HCT116 (cell line): ENCODE data around the gene NAA40. TPM values are rescaled to one million over a fixed set of nuclear protein-coding genes. Genes with fewer than 3 reads are reported as not detected.
A peak's percentile ranks its signal among the peaks of the same experiment; 100 is the strongest.

Experiments
- ATAC-seq: fragments of 200-7000 bp; cut with Tn5 transposase; 2 replicates; pipeline ENCODE4 v1.9.1; 2020; ENCODE audit warnings: mild to moderate bottlenecking, moderate library complexity
- BruUV-seq: library from RNA; stranded (reverse); fragments of 400-500 nt; replicated peaks from 2 replicates; lab custom pipeline; 2021; lab: Mats Ljungman, UMichigan
- CTCF ChIA-PET: fragments of 300-600 bp; sonication (Branson Sonifier 250); formaldehyde crosslinking; loops from one replicate; lab custom pipeline; 2021; ENCODE audit warnings: antibody characterized with exemption; lab: Charles Lee
- POLR2A ChIA-PET: fragments of 300-600, 350-600 bp; sonication (Branson Sonifier 250); formaldehyde crosslinking; loops from one replicate; lab custom pipeline; 2021; ENCODE audit warnings: antibody characterized with exemption; lab: Charles Lee
- RAD21 ChIA-PET, 2 experiments: fragments of 300-600 bp; sonication (Branson Sonifier 250); formaldehyde crosslinking; loops; one replicate each; lab custom pipeline; 2023; ENCODE audit warnings: low total read pairs in 2 of 2; ENCODE audit not compliant: uncharacterized antibody in 2 of 2, unreplicated experiment in 2 of 2, low non-redundant PET in 1 of 2; lab: Charles Lee
- DNase-seq: peaks from one replicate; pipeline ENCODE4 v3.0.0-alpha.2; 2010; ENCODE audit warnings: low read depth, low spot score
- H2AFZ ChIP-seq: fragments of 200-600 bp; shearing (Covaris generic), sonication (generic); 2 replicates; pipeline ENCODE4 v1.6.1; 2017; ENCODE audit warnings: low read depth, mixed run types, mixed read lengths, antibody characterized with exemption, low read length; ENCODE audit not compliant: poor library complexity, severe bottlenecking
- H3K27ac ChIP-seq: 2 replicates; pipeline ENCODE4 v1.5.1; 2012; ENCODE audit warnings: low read depth, low read length
- H3K27me3 ChIP-seq: fragments of 200-600 bp; sonication (generic); 2 replicates; pipeline ENCODE4 v1.6.1; 2016; ENCODE audit warnings: mixed run types, low read length, mixed read lengths; ENCODE audit not compliant: insufficient read depth
- H3K36me3 ChIP-seq, 2 experiments: fragments of 200-500 bp in 1 of 2; fragments of 200-600 bp in 1 of 2; sonication (Bioruptor generic) in 1 of 2; sonication (generic) in 1 of 2; 2 replicates each; pipeline versions ENCODE4 v1.5.1 to v1.6.1; 2014 to 2016; ENCODE audit warnings: low read length in 2 of 2, inconsistent platforms in 1 of 2, mixed read lengths in 1 of 2, mixed run types in 1 of 2; ENCODE audit not compliant: insufficient read depth in 2 of 2, control insufficient read depth in 1 of 2
- H3K4me1 ChIP-seq, 2 experiments: fragments of 200-600 bp in 1 of 2; sonication (generic) in 1 of 2; 2 replicates each; pipeline versions ENCODE4 v1.5.1 to v1.6.1; 2012 to 2017; ENCODE audit warnings: low read length in 2 of 2, inconsistent platforms in 1 of 2, mild to moderate bottlenecking in 1 of 2, mixed read lengths in 1 of 2, mixed run types in 1 of 2, moderate library complexity in 1 of 2; ENCODE audit not compliant: insufficient read depth in 2 of 2, control insufficient read depth in 1 of 2
- H3K4me2 ChIP-seq: fragments of 200-600 bp; sonication (generic); 2 replicates; pipeline ENCODE4 v1.6.1; 2017; ENCODE audit warnings: mixed run types, low read length, mixed read lengths
- H3K4me3 ChIP-seq, 2 experiments: fragments of 200-600 bp in 1 of 2; sonication (generic) in 1 of 2; replicated peaks in 1 of 2; 2 replicates each; pipeline ENCODE4 v1.5.1; 2011 to 2016; ENCODE audit warnings: low read length in 2 of 2, control low read depth in 1 of 2, low read depth in 1 of 2, mild to moderate bottlenecking in 1 of 2, mixed read lengths in 1 of 2, mixed run types in 1 of 2
- H3K79me2 ChIP-seq: fragments of 200-600 bp; sonication (generic); 2 replicates; pipeline ENCODE4 v1.6.1; 2017; ENCODE audit warnings: mild to moderate bottlenecking, mixed run types, low read length, moderate library complexity, mixed read lengths; ENCODE audit not compliant: insufficient read depth
- H3K9ac ChIP-seq: fragments of 200-600 bp; sonication (generic); 2 replicates; pipeline ENCODE4 v1.6.1; 2016; ENCODE audit warnings: low read length, mixed read lengths
- H3K9me2 ChIP-seq: fragments of 200-600 bp; sonication (generic), shearing (Covaris generic); 2 replicates; pipeline ENCODE4 v1.6.1; 2017; ENCODE audit warnings: mixed run types, mild to moderate bottlenecking, moderate library complexity; ENCODE audit not compliant: insufficient read depth
- H3K9me3 ChIP-seq, 2 experiments: fragments of 200-500 bp in 1 of 2; fragments of 200-600 bp in 1 of 2; sonication (Bioruptor generic) in 1 of 2; sonication (generic) in 1 of 2; 2 replicates each; pipeline ENCODE4 v1.6.1; 2014 to 2017; ENCODE audit warnings: low read length in 2 of 2, mixed read lengths in 2 of 2, inconsistent platforms in 1 of 2, low read depth in 1 of 2, mild to moderate bottlenecking in 1 of 2, mixed run types in 1 of 2, moderate library complexity in 1 of 2; ENCODE audit not compliant: control insufficient read depth in 1 of 2, insufficient read depth in 1 of 2
- H4K20me1 ChIP-seq: fragments of 200-600 bp; sonication (generic), shearing (Covaris generic); 2 replicates; pipeline ENCODE4 v1.6.1; 2017; ENCODE audit warnings: mixed run types, mild to moderate bottlenecking, moderate library complexity; ENCODE audit not compliant: insufficient read depth
- ATF3 ChIP-seq: IDR thresholded peaks from 2 replicates; pipeline ENCODE4 v1.6.1; 2012
- CBX3 ChIP-seq: IDR thresholded peaks from 2 replicates; pipeline ENCODE4 v1.6.1; 2012; ENCODE audit warnings: low read depth
- CEBPB ChIP-seq: IDR thresholded peaks from 2 replicates; pipeline ENCODE4 v1.6.1; 2012; ENCODE audit warnings: low read depth
- CTCF ChIP-seq, 3 experiments: fragments of 200-600 bp in 1 of 3; sonication (generic) in 1 of 3; IDR thresholded peaks in 2 of 3; conservative IDR thresholded peaks in 1 of 3; 2 replicates each; pipeline ENCODE4 v1.5.1; 2012 to 2017; ENCODE audit warnings: low read depth in 2 of 3, low read length in 2 of 3, antibody characterized with exemption in 1 of 3, borderline replicate concordance in 1 of 3, control low read depth in 1 of 3, mild to moderate bottlenecking in 1 of 3, mixed read lengths in 1 of 3, mixed run types in 1 of 3, moderate library complexity in 1 of 3; ENCODE audit not compliant: insufficient read depth in 1 of 3
- EGR1 ChIP-seq: IDR thresholded peaks from 2 replicates; pipeline ENCODE4 v1.6.1; 2012; ENCODE audit warnings: low read depth
- ELF1 ChIP-seq: IDR thresholded peaks from 2 replicates; pipeline ENCODE4 v1.6.1; 2012; ENCODE audit warnings: low read depth, borderline replicate concordance
- EZH2 ChIP-seq: fragments of 200-600 bp; sonication (generic); IDR thresholded peaks from 2 replicates; pipeline ENCODE4 v1.6.1; 2017; ENCODE audit warnings: antibody characterized with exemption, mixed run types
- EZH2phosphoT487 ChIP-seq: fragments of 200-600 bp; IDR thresholded peaks from 2 replicates; pipeline ENCODE4 v1.6.1; 2018; ENCODE audit warnings: antibody characterized with exemption, borderline replicate concordance
- FOSL1 ChIP-seq: IDR thresholded peaks from 2 replicates; pipeline ENCODE4 v1.6.1; 2012; ENCODE audit warnings: low read depth
- JUND ChIP-seq: IDR thresholded peaks from 2 replicates; pipeline ENCODE4 v1.6.1; 2012
- MAX ChIP-seq: IDR thresholded peaks from 2 replicates; pipeline ENCODE4 v1.6.1; 2012
- POLR2A ChIP-seq: IDR thresholded peaks from 2 replicates; pipeline ENCODE4 v1.7.0; 2011; ENCODE audit warnings: borderline replicate concordance; ENCODE audit not compliant: insufficient read depth, insufficient read length; ENCODE audit errors: extremely low read depth
- POLR2AphosphoS5 ChIP-seq: IDR thresholded peaks from 2 replicates; pipeline ENCODE4 v1.6.1; 2011; ENCODE audit warnings: mild to moderate bottlenecking, low read depth, low read length, moderate library complexity
- SIN3A ChIP-seq: IDR thresholded peaks from 2 replicates; pipeline ENCODE4 v1.6.1; 2012; ENCODE audit warnings: low read depth
- TCF7L2 ChIP-seq: IDR thresholded peaks from 2 replicates; pipeline ENCODE4 v1.7.0; 2011; ENCODE audit warnings: borderline replicate concordance, inconsistent platforms; ENCODE audit not compliant: insufficient read depth, insufficient read length; ENCODE audit errors: extremely low read depth
- YY1 ChIP-seq: IDR thresholded peaks from 2 replicates; pipeline ENCODE4 v1.6.1; 2011; ENCODE audit warnings: low read length, low read depth, moderate library complexity, mild to moderate bottlenecking; ENCODE audit not compliant: insufficient replicate concordance; ENCODE audit errors: extremely low read depth
- ZFX ChIP-seq: fragments of 450-650 bp; IDR thresholded peaks from 2 replicates; pipeline ENCODE4 v1.6.1; 2017
- ZNF274 ChIP-seq: fragments of 200-500 bp; sonication (Bioruptor generic); IDR thresholded peaks from 2 replicates; pipeline ENCODE4 v1.6.1; 2014; ENCODE audit warnings: mild to moderate bottlenecking, low read depth, low read length, inconsistent platforms
- intact Hi-C: fragments of 100-400 bp; cut with micrococcal nuclease; formaldehyde crosslinking; loops from 2 replicates; pipeline ENCODE4 v1.10.0; 2022
- total RNA-seq: library from RNA; stranded (reverse); gene quantifications from one replicate; pipeline ENCODE4 v1.2.1, GENCODE V29; 2021; ENCODE audit not compliant: unreplicated experiment

NAA40 gene
- total RNA-seq, 1 experiment from 2014 or later, result 25.3 TPM

GRCh38 chr11:63944987-63945386, 6.2 kb downstream of the NAA40 start:
- DNase-seq (no peak), ATAC-seq (no peak)
- Histone ChIP-seq H3K79me2 (peaks cover 54% of the 10 kb centered on the region), H2AFZ (no peak overlapping the region), H3K4me1 (peaks cover 0 to 16% of the 10 kb centered on the region in 2 experiments; a peak in 3 of 4 replicates), H3K27me3 (no peaks in the 10 kb centered on the region), H3K36me3 (peaks cover 11 to 14% of the 10 kb centered on the region in 2 experiments; a peak in 3 of 4 replicates), H4K20me1 (no peaks in the 10 kb centered on the region; the same call in 1 of the 2 replicates), H3K27ac (peak overlapping the region; percentile 3), H3K4me2 (no peak overlapping the region), H3K9me2 (no peaks in the 10 kb centered on the region), H3K4me3 (no peak overlapping the region), H3K9ac (peak overlapping the region; percentile 19; the same call in 1 of the 2 replicates), H3K9me3 (no peaks in the 10 kb centered on the region)
- intact Hi-C loops, result loop anchor here (1.0 to 2.0 kb wide), 2 partner anchors 108 to 178 kb away; no protein-coding TSS in a partner anchor
- POLR2A ChIA-PET, result interaction anchor here (1.2 kb wide), 1 partner anchor 108 kb away, joined by 5 read pairs; no protein-coding TSS in a partner anchor
- no TSS peak for BruUV-seq
- CTCF ChIA-PET, result interaction anchor here (1.2 to 4.1 kb wide), 12 partner anchors 10 to 352 kb away, joined by 3 to 66 read pairs (median 4); partner anchors contain the start of genes COX8A, MARK2, RCOR2 and ZFTA
- RAD21 ChIA-PET, result interaction anchor here (1.0 to 1.5 kb wide), 4 partner anchors 11 to 108 kb away, joined by 3 to 10 read pairs (median 4); partner anchors contain the start of gene MARK2 (in 1 of the 2)
- no peak for TF ChIP-seq JUND
- no peak for TF ChIP-seq POLR2A
- TF ChIP-seq TCF7L2, result no peak
- no peak for TF ChIP-seq EGR1
- TF ChIP-seq EZH2, result no peak
- no peak for TF ChIP-seq CEBPB
- TF ChIP-seq CBX3, result no peak
- no peak for TF ChIP-seq CTCF (IDR thresholded peaks at IDR 0.05 in 2 of 3, conservative IDR thresholded peaks at IDR 0.05 in 1 of 3; ENCODE audit: borderline replicate concordance in 1 of 3, insufficient read depth in 1 of 3, low read depth in 2 of 3, low read length in 2 of 3)
- no peak for TF ChIP-seq ELF1
- no peak for TF ChIP-seq ATF3
- no peak for TF ChIP-seq ZNF274
- no peak for TF ChIP-seq FOSL1
- no peak for TF ChIP-seq YY1
- no peak for TF ChIP-seq POLR2AphosphoS5
- TF ChIP-seq ZFX, result no peak
- TF ChIP-seq EZH2phosphoT487, result no peak
- no peak for TF ChIP-seq SIN3A
- TF ChIP-seq MAX, result no peak
